ENCODE data around the gene TNFRSF1A. TPM values are rescaled to one million over a fixed set of nuclear protein-coding genes. Genes with fewer than 3 reads are reported as not detected.
A peak's percentile ranks its signal among the peaks of the same experiment; 100 is the strongest.

The TNFRSF1A gene
- total RNA-seq, 1 donor from 2014 or later: 125 TPM

DNA sequence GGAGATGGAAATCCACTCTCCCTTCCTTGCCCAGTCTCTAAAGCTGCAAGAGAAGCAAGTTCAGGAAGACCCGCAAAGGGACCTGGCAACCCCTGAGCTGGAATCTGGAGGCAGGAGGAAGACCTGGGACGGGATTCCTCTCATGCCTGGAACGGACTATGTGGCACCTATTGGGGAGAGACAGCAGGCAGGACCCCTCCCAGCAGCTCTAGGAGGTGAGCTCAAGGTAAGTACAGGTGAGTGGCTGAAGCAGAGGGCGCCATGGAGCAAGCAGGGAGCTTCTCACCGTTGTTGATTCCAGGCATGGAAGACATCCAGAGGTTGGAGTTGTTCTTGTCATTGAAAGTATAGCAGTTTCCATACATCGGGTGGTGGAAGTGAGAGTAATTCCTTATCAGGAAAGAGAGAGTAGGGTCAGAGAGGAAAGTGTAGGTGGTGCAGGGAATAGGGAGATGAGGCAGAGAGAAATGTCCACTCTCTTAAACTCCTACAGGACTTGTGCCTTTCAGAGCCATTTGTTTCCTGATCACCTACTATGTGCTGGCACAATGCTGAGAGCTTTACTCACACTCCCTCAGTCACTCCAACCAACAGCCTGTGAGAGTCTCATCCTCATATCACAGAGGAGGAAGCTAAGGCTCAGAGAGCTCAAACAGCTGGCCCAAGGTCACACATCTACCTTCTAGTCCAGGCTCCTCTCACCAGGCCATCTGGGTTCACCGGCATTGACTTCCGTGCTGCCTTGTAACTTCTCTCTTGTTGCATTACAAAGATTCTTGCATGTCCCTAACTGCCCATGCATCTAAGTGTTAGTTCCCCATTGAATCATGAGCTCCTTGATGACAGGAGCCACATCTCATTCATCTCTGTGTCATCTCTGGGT lies 13.9 kb upstream of the TNFRSF1A start:
- no peaks in the 10 kb centered on the region for H3K9me3 Mint-ChIP-seq (ENCODE audit: unreplicated experiment)
- peaks cover 13% of the 10 kb centered on the region for H3K4me1 Mint-ChIP-seq (ENCODE audit: unreplicated experiment)
- no peak for DNase-seq (ENCODE audit: low spot score)
- no peak overlapping the region for H3K4me3 Mint-ChIP-seq (ENCODE audit: unreplicated experiment)
- H3K27me3 Mint-ChIP-seq (ENCODE audit: unreplicated experiment): peaks cover 15% of the 10 kb centered on the region
- no peak overlapping the region for H3K27ac Mint-ChIP-seq (ENCODE audit: unreplicated experiment)
- no peaks in the 10 kb centered on the region for H3K36me3 Mint-ChIP-seq (ENCODE audit: low read depth, unreplicated experiment)
- TF ChIP-seq, protein P1, sequence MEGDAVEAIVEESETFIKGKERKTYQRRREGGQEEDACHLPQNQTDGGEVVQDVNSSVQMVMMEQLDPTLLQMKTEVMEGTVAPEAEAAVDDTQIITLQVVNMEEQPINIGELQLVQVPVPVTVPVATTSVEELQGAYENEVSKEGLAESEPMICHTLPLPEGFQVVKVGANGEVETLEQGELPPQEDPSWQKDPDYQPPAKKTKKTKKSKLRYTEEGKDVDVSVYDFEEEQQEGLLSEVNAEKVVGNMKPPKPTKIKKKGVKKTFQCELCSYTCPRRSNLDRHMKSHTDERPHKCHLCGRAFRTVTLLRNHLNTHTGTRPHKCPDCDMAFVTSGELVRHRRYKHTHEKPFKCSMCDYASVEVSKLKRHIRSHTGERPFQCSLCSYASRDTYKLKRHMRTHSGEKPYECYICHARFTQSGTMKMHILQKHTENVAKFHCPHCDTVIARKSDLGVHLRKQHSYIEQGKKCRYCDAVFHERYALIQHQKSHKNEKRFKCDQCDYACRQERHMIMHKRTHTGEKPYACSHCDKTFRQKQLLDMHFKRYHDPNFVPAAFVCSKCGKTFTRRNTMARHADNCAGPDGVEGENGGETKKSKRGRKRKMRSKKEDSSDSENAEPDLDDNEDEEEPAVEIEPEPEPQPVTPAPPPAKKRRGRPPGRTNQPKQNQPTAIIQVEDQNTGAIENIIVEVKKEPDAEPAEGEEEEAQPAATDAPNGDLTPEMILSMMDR (IDR thresholded peaks at IDR 0.05; ENCODE audit: unreplicated experiment): no peak

- peaks cover 13% of the 10 kb centered on the region for H3K4me1 Mint-ChIP-seq (ENCODE audit: unreplicated experiment)
- H3K36me3 Mint-ChIP-seq (ENCODE audit: low read depth, unreplicated experiment): no peaks in the 10 kb centered on the region
- no peak for DNase-seq (ENCODE audit: low spot score)
- TF ChIP-seq, protein P1 (IDR thresholded peaks at IDR 0.05; ENCODE audit: unreplicated experiment): no peak
- no peak overlapping the region for H3K4me3 Mint-ChIP-seq (ENCODE audit: unreplicated experiment)
- H3K27ac Mint-ChIP-seq (ENCODE audit: unreplicated experiment): no peak overlapping the region
- no peaks in the 10 kb centered on the region for H3K9me3 Mint-ChIP-seq (ENCODE audit: unreplicated experiment)
- peaks cover 13% of the 10 kb centered on the region for H3K27me3 Mint-ChIP-seq (ENCODE audit: unreplicated experiment)
Observed at GRCh38 chr12:6354495-6355393, 12.9 kb upstream of the TNFRSF1A start.

DNA sequence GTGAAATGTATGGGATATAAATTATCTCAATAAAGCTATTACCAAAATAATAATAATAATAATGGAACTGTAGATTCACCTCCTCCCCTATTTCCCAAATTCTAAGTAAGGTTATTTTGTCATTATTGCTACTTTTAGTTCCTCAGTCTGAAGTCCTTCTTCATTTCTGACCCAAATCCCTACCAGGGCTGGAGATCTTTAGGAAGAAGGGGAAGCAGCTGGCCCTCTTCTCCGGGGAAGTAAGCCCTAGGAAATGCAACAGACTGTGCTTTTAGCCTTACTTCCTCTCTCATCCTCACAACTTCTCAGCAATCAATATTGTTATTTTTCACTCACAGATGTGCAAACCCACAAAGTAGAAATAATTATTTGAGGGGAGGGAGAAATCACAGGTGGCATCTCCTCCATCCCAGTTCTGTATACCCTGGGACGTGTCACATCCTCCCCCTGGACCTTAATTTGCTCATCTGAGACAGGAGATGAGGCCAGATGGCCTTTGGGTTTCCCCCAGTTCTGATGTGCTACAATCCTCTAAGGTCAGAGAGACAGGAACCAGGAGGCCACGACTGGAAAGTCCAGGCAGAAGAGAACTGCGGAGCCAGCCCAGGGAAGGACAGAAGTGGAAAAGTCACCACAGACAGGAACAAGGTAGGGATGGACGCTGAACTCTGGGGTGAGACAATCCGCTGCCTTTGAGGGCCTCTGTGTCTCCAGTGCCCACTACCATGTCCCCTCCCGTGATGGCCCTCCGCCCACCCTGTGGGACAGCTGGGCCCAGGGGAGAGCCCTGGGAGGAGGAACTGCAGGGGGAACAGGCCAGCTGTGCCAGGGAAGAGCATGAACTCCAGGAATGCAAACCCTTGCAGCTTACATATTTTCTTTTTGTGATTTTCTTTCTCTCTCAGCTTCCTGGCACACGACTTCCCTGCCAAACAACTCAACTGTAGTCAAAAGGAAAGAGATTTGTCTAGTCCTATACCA lies 10.6 kb upstream of the TNFRSF1A start:
- Mint-ChIP-seq H3K36me3 (ENCODE audit: low read depth, unreplicated experiment) (no peaks in the 10 kb centered on the region), H3K9me3 (ENCODE audit: unreplicated experiment) (no peaks in the 10 kb centered on the region), H3K27ac (ENCODE audit: unreplicated experiment) (peak overlapping the region; percentile 61), H3K4me3 (ENCODE audit: unreplicated experiment) (no peak overlapping the region), H3K27me3 (ENCODE audit: unreplicated experiment) (peaks cover 11% of the 10 kb centered on the region), H3K4me1 (ENCODE audit: unreplicated experiment) (peaks cover 13% of the 10 kb centered on the region)
- no peak for DNase-seq (ENCODE audit: low spot score)
- TF ChIP-seq, protein P1 (IDR thresholded peaks at IDR 0.05; ENCODE audit: unreplicated experiment): no peak

GRCh38 chr12:6351622-6352021 lies 9.7 kb upstream of the TNFRSF1A start:
- peaks cover 13% of the 10 kb centered on the region for H3K27me3 Mint-ChIP-seq (ENCODE audit: unreplicated experiment)
- no peak overlapping the region for H3K4me3 Mint-ChIP-seq (ENCODE audit: unreplicated experiment)
- peaks cover 19% of the 10 kb centered on the region for H3K4me1 Mint-ChIP-seq (ENCODE audit: unreplicated experiment)
- H3K27ac Mint-ChIP-seq (ENCODE audit: unreplicated experiment): no peak overlapping the region
- TF ChIP-seq, protein P1 (IDR thresholded peaks at IDR 0.05; ENCODE audit: unreplicated experiment): no peak
- H3K9me3 Mint-ChIP-seq (ENCODE audit: unreplicated experiment): no peaks in the 10 kb centered on the region
- H3K36me3 Mint-ChIP-seq (ENCODE audit: low read depth, unreplicated experiment): no peaks in the 10 kb centered on the region
- no peak for DNase-seq (ENCODE audit: low spot score)
